Measurements from ENCODE around the gene SRGN.

The SRGN gene

GRCh38 chr10:69057951-69058297 is 30.0 kb upstream of the SRGN start:
- DNase-seq (ENCODE audit: low read depth, low spot score) = no peak
- H3K4me3 ChIP-seq (ENCODE audit: low read length) = no peak overlapping the region

GRCh38 chr10:69060127-69060798 is 27.6 kb upstream of the SRGN start:
- DNase-seq (ENCODE audit: low read depth, low spot score) = no peak
- no peak overlapping the region for H3K4me3 ChIP-seq (ENCODE audit: low read length)

GRCh38 chr10:69061305-69062161 is 26.4 kb upstream of the SRGN start:
- no peak for DNase-seq (ENCODE audit: low read depth, low spot score)
- no peak overlapping the region for H3K4me3 ChIP-seq (ENCODE audit: low read length)

- no peak overlapping the region for H3K4me3 ChIP-seq (ENCODE audit: low read length)
- DNase-seq (ENCODE audit: low read depth, low spot score) = no peak
Observed at GRCh38 chr10:69062901-69063300, 25.0 kb upstream of the SRGN start.

GRCh38 chr10:69064762-69065328 is 23.1 kb upstream of the SRGN start:
- H3K4me3 ChIP-seq (ENCODE audit: low read length) = no peak overlapping the region
- no peak for DNase-seq (ENCODE audit: low read depth, low spot score)

GRCh38 chr10:69065406-69066361 is 22.2 kb upstream of the SRGN start:
- no peak overlapping the region for H3K4me3 ChIP-seq (ENCODE audit: low read length)
- DNase-seq (ENCODE audit: low read depth, low spot score) = no peak

GRCh38 chr10:69067189-69067588 is 20.7 kb upstream of the SRGN start:
- DNase-seq (ENCODE audit: low read depth, low spot score) = no peak

GRCh38 chr10:69068549-69068948 is 19.4 kb upstream of the SRGN start:
- no peak overlapping the region for H3K4me3 ChIP-seq (ENCODE audit: low read length)
- no peak for DNase-seq (ENCODE audit: low read depth, low spot score)

More at GRCh38 chr10:69067189-69067588, 20.7 kb upstream of the SRGN start:
- no peak overlapping the region for H3K4me3 ChIP-seq (ENCODE audit: low read length)

- no peak overlapping the region for H3K4me3 ChIP-seq (ENCODE audit: low read length)
- DNase-seq (ENCODE audit: low read depth, low spot score) = no peak
Observed at GRCh38 chr10:69069090-69070042, 18.5 kb upstream of the SRGN start.

GRCh38 chr10:69070951-69071350 is 17.0 kb upstream of the SRGN start:
- DNase-seq (ENCODE audit: low read depth, low spot score) = no peak

GRCh38 chr10:69071610-69072009 is 16.3 kb upstream of the SRGN start:
- H3K4me3 ChIP-seq (ENCODE audit: low read length) = no peak overlapping the region
- no peak for DNase-seq (ENCODE audit: low read depth, low spot score)

More at GRCh38 chr10:69070951-69071350, 17.0 kb upstream of the SRGN start:
- no peak overlapping the region for H3K4me3 ChIP-seq (ENCODE audit: low read length)

- H3K4me3 ChIP-seq (ENCODE audit: low read length) = no peak overlapping the region
- DNase-seq (ENCODE audit: low read depth, low spot score) = no peak
Observed at GRCh38 chr10:69073026-69073425, 14.9 kb upstream of the SRGN start.

- DNase-seq (ENCODE audit: low read depth, low spot score) = no peak
- no peak overlapping the region for H3K4me3 ChIP-seq (ENCODE audit: low read length)
Observed at GRCh38 chr10:69073736-69074364, 14.1 kb upstream of the SRGN start.

GRCh38 chr10:69074532-69074931 is 13.4 kb upstream of the SRGN start:
- no peak for DNase-seq (ENCODE audit: low read depth, low spot score)
- H3K4me3 ChIP-seq (ENCODE audit: low read length) = no peak overlapping the region

GRCh38 chr10:69075431-69075830 is 12.5 kb upstream of the SRGN start:
- no peak for DNase-seq (ENCODE audit: low read depth, low spot score)
- H3K4me3 ChIP-seq (ENCODE audit: low read length) = no peak overlapping the region

- no peak overlapping the region for H3K4me3 ChIP-seq (ENCODE audit: low read length)
- no peak for DNase-seq (ENCODE audit: low read depth, low spot score)
Observed at GRCh38 chr10:69078311-69078710, 9.6 kb upstream of the SRGN start.

- DNase-seq (ENCODE audit: low read depth, low spot score) = no peak
- no peak overlapping the region for H3K4me3 ChIP-seq (ENCODE audit: low read length)
Observed at GRCh38 chr10:69080226-69080625, 7.7 kb upstream of the SRGN start.

GRCh38 chr10:69086001-69086509 is 1.8 kb upstream of the SRGN start:
- no peak overlapping the region for H3K4me3 ChIP-seq (ENCODE audit: low read length)
- no peak for DNase-seq (ENCODE audit: low read depth, low spot score)
